Measurements from ENCODE around the gene RASGRP4. TPM values are rescaled to one million over a fixed set of nuclear protein-coding genes. Genes with fewer than 3 reads are reported as not detected.
A peak's percentile ranks its signal among the peaks of the same experiment; 100 is the strongest.
"Not testable (repeated sequence)": the region's sequence is repeated elsewhere in the genome, so short reads cannot be mapped to it uniquely, and the experiment has no call there.

RASGRP4 gene
- total RNA-seq, 1 experiment from 2014 or later = not detected

DNA sequence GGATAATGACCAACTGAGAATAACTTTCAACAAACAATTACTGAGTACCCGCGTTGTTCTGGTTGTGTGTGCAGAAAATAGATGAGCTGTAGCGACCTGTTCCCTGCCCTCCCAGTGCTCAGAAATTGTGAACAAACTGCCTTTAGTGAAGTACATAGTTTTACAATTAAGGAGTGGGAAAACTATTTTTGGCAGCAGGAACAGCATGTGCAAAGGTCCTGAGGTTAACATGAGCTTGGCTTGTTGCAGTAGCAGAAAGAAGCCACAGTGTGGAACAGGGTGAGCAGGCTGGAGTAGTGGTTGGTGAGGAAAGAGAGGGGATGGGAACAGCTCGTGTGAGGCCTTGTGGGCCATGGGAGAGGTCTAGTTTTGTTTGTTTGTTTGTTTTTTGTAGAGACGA is 23.5 kb upstream of the RASGRP4 start:
- DNase-seq (ENCODE audit: low spot score) = no peak

DNA sequence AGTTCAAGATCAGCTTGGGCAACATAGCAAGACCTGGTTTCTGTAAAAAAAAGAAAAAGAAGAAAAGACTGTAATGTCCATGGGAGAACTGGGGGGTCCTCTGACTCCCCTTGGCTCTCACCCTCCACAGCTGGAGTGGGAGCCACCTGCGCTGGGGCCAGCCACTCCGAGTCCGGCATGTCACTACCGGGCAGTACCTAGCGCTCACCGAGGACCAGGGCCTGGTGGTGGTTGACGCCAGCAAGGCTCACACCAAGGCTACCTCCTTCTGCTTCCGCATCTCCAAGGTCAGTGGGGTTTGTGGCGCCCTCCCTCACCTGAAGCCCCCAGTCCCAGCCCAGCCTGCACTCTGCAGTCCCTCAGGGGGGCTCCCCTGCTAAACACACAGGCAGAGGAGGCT is 22.2 kb upstream of the RASGRP4 start:
- DNase-seq (ENCODE audit: low spot score) = no peak

DNA sequence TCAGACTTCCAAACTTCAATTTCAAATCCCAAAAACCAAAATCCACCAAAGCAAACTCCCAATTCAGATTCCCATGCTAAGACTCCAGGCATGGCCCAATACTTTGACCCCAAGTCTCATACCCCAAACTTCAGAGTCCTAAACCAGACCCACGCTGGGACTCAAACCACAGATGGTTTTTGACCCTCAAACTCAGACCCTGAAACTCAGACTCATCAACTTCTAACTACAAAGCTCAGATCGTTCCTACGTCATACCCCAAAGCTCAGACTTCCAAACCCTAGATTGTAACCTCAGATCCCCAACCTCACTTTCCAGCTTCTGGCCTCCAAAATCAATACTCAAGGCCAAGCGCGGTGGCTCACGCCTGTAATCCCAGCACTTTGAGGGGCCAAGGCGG is 19.3 kb upstream of the RASGRP4 start:
- no peak for DNase-seq (ENCODE audit: low spot score)

DNA sequence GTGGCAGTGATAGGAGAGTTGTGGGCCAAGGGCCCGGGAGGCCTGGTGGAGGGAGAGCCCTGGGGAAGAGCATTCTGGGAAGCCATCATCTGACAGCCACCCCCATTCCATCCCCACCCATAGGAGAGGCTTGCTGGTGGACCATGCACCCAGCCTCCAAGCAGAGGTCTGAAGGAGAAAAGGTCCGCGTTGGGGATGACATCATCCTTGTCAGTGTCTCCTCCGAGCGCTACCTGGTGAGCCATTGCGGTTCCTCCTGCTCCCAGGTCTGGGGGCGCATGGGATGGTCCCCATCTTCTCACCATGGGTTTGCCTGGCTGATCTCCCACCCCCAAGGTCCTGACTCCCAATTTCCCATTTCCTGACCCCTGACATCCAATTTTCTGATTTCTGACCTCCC is 18.0 kb upstream of the RASGRP4 start:
- no peak for DNase-seq (ENCODE audit: low spot score)

DNA sequence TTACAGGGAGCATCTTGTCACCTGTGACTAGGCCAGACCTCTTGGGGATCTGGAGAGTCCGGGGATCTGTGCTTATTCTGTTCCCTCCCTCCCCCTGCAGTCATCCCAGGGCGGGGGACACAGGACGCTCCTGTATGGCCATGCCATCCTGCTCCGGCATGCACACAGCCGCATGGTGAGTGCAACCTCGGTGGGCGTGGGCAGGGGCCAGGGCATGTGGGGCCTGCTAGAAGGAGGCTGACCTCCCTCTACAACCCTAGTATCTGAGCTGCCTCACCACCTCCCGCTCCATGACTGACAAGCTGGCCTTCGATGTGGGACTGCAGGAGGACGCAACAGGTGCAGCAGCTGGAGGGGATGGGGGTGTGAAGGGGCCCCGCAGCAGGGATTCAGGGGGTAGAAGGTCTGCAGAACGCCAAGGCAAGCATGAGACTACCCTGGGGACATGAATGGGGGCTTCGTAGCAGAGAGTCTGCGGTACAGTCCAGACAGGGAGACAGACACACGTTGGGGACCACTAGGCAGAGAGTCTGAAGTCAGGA is 17.5 kb upstream of the RASGRP4 start:
- DNase-seq (ENCODE audit: low spot score) = no peak

DNA sequence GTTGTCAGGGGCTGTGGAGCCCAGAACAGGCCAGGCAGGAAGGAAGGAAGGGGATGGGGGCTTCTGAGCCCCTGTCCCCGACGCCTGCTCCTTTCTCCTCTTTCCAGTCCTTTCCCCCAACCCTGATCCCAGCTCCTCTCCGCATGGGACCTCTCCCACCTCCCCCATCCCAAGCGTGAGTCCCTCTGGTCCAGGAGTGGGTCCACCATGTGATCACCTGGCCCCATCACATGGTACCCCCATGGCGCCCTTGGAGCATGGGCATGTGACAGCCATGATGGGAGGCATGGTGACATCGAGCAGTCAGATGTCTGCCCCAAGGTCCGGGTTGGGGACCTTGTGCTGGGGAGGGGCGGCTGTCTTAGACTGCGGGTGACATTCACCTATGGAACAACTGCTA is 16.7 kb upstream of the RASGRP4 start:
- no peak for DNase-seq (ENCODE audit: low spot score)

DNA sequence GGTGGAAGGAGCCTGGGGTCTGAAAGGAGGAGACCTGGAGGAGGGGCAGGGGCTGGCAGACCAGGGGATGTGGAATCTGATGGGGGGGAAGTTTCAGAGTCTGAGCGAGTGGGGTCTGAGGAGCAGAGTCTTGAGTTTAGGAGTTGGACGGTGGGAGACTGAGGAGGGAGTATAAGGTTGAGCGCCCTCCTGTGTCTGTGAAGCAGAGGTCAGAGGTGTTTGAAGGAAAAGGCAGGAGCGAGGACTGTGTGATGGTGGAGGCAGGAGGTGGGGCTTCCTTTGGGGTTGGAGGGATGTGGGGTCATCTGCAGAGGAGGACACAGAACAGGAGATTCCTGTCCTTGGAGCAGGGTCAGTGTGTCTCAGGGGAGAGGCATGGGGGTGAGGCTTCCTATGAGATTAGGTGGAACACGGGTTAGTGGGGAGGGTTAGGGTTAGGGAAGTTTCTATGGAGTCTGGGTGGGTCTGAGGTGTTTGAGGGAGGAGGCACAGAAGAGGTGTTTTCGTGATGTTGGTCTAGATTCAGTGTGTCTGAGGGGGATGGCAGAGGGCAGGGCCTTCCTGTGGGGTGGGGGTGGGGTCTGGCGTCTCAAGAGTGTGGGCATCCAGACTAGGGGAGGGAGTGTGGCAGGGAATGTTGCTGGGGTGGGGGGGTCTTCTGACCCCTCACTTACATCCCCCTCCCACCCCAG is 15.8 kb upstream of the RASGRP4 start:
- peak; percentile 39 for DNase-seq (ENCODE audit: low spot score)

DNA sequence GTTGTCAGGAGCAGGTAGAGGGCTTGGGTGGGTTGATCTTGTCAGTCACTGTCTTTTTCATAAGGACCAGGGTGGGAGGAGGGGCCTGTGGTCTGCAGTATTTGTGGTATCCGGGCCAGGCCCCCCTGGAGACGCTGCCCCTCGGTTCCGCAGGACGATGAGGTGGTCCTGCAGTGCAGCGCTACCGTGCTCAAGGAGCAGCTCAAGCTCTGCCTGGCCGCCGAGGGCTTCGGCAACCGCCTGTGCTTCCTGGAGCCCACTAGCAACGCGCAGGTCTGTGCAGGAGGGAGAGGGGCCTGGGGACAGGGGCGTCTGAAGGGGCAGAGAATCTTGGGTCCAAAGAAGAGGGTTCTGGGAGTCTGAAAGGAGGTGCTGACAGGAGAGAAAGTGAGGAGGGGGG is 14.6 kb upstream of the RASGRP4 start:
- no peak for DNase-seq (ENCODE audit: low spot score)

DNA sequence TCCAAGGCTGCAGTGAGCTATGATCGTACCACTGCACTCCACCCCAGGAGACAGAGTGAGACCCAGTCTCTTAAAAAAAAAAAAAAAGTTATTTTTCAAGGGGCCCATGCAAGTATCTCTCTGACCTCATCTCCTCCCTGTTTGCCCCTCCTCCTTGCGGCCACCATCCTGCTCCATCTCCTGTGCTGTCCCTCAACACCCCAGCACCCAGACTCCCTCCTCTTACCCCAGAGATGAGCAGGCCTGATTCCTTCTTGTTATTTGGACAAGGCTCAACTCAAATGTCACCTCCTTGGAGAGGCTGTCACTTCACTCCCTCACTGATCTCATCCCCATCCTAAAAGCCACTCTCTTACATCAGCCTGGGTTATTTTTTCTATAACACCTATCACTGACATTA is 11.9 kb upstream of the RASGRP4 start:
- DNase-seq (ENCODE audit: low spot score) = no peak

DNA sequence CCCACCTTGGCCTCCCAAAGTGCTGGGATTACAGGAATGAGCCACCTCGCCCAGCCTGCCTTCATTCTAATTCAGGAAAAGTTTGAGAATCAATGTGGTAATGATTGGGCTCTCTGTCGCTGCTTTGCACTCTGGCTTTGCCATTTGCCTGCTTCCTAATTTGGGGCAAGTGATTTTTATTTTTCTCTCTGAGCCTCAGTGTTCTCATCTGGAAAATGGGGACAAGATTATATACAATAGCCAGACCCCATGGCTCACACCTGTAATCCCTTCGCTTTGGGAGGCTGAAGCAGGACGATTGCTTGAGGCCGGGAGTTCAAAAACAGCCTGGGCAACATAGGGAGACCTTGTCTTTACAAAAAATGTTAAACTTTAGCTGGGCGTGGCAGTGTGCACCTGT is 11.3 kb upstream of the RASGRP4 start:
- DNase-seq (ENCODE audit: low spot score) = no peak

DNA sequence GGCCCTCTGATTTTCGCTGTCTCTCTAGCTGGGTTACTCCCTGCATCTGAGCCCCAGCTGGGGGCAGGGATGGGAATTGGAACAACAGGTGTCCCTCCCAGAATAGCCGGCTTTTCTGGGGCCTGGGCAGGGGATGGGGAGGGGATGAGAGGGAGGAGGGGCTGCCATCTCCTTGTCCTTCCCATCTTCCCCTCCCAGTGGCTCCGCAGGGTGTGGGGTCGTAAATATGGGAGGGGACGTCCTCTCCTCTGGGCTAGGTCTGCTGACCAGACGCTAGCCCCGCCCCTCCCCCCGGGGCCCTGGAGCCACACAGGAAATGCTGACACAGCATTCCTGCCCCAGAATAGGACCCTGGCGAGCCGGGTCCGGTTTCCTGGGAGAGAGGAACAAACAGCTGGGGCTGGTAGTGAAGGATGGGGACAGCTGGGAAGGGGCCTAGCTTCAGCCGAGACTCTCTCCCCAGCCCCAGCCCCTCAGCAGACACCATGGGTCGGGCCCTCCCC is 8.6 kb upstream of the RASGRP4 start:
- no peak for DNase-seq (ENCODE audit: low spot score)

DNA sequence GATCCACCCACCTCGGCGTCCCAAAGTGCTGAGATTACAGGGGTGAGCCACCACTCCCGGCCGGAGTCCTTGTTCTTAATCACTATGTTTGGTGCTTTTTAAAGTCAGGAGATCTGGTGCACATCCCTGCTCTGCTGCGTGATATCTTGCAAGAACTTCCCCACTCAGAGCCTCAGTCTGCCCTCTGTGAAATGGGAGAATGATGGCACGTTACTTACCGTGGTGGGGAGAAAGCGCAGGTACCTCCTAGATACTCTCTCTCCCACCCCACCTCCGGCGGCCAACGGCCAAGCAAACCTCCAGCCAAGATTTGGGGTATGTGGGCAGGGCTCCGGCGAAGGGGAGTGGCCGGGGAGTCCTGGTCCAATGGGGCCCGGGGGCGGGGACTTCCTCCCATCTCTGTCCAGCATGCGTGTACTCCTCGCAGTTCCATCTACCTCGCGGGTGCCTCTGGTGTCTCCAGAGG is 7.3 kb upstream of the RASGRP4 start, which contains the start of gene RYR1:
TSS of gene RYR1 (plus strand) at position 424 of the 466 bp plus-strand sequence. CDS start 139 bp downstream, outside the sequence.
- DNase-seq (ENCODE audit: low spot score) = no peak

DNA sequence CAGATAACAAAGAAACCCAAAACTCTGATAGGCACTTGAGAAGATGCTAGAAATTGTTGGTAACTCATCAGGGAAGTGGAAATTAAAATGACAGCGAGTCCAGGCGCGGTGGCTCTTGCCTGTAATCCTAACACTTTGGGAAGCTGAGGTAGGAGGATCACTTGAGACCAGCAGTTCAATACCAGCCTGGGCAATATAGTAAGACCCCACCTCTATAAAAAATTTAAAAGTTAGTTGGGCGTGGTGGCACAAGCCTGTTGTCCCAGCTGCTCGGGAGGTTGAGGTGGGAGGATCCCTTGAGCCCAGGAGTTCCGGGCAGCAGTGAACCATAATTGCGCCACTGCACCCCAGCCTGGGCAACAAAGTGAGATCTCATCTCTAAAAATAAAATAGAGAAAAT is 4.9 kb upstream of the RASGRP4 start:
- DNase-seq (ENCODE audit: low spot score) = no peak

DNA sequence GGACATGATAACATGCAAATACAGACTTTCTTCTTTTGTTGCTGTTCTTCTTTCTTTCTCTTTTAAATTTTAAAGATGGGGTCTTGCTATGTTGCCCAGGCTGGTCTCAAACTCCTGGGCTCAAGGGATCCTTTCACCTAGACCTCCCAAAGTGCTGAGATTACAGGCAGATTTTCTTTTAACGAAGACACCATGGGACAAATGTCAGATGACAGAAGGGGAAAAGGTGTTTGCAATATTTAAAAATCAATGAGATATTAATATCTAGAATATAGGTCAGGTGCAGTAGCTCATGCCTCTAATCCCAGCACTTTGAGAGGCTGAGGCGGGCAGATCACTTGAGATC is 3.8 kb upstream of the RASGRP4 start:
- no peak for DNase-seq (ENCODE audit: low spot score)

DNA sequence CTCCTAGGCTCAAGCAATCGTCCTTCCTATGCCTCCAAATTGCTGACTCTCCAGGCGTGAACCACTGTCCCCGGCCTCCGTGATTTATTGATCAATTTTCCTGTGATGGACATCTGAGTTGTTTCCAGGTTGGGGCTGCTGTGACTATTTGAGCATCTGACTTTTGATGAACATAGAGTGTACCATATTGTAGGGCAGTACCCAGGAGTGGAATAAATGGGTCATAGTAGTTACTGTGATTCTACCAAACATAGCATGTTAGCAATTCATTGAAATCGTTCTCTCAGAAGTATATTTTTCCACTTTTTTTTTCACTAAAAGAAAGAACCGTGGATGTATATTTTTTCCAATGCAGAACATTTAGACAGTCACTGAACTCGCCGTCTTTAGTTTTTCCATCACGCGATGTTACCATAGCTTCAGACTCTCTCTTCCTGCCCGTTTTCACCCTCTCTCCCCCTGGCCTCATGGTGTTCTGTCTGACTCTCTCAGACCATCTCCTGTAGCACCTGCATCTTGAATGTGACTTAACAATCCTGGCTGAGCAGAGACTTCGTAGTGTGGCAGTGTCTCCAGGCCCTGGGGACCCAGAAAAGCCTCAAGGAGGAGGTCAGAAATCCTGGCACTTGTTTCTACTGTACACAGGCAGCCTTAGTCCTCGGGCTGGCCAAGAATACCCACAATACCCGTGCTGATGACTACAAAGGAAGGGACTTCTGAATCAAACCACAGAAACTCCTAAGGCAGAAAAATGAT is 3.2 kb upstream of the RASGRP4 start:
- DNase-seq (ENCODE audit: low spot score) = no peak

DNA sequence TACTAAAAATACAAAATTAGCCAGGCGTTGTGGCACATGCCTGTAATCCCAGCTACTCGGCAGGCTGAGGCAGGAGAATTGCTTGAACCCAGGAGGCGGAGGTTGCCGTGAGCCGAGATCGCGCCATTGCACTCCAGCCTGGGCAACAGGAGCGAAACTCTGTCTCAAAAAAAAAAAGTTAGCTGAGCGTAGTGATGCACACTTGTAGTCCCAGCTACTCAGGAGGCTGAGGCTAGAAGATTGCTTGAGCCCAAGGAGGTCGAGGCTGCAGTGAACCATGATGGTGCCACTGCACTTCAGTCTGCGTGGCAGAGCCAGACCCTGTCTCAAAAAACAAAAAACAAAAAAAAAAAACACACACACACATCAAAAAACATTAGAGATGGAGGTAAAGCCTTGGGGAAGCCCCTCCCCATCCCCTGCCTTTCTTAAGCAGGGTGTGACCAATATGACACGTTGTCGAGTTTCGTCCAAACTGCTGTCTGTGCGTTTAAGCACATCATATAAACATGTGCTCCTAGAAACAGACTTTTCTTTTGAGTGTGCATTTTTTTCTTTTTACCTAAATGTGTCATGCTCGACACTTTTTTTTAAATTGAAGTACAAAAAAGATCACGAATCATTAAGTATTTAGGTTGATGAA is 1.1 kb upstream of the RASGRP4 start:
- not testable (repeated sequence) for DNase-seq (ENCODE audit: low spot score)

DNA sequence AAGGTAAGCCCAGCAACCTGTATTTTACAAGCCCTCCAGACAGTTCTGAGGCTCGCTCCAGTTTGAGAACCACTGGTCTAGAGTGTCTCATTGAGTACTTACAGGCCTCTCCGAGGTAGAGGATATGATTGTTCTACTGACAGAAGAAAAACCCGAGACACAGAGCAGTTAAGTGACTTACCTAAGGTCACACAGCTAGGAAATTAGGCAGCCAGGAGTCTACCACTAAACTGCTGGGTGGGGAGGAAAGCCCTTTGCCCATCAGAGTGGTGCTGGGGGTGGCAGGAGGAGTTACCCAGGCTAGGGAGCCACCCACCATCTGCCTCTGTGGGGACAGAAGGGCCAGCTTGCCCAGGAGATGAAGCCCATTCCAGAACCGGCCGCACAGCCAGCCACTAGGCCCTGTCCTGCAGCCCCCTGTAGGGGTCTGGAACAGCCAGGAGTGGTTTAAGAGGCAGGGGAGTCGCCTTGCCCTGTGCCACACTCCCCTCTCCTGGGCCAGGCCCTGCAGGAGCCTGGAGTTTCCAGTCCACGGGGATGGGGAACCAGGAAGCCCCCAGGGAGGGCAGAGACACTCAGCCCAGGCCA is 703 bp downstream of the RASGRP4 start:
- no peak for DNase-seq (ENCODE audit: low spot score)

DNA sequence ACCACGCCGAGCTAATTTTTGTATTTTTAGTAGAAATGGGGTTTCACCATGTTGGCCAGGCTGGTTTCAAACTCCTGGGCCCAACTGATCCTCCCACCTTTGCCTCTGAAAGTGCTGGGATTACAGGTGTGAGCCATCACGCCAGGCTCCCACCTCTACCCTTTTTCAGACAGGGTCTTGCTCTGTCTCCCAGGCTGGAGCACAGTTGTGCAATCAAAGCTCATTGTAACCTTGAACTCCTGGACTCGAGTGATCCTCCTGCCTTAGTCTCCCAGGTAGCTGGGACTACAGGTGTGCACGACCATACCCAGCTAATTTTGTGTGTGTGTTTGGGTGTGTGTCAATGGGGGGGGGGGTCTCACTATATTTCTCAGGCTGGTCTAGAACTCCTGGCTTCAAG is 1.7 kb downstream of the RASGRP4 start:
- no peak for DNase-seq (ENCODE audit: low spot score)

DNA sequence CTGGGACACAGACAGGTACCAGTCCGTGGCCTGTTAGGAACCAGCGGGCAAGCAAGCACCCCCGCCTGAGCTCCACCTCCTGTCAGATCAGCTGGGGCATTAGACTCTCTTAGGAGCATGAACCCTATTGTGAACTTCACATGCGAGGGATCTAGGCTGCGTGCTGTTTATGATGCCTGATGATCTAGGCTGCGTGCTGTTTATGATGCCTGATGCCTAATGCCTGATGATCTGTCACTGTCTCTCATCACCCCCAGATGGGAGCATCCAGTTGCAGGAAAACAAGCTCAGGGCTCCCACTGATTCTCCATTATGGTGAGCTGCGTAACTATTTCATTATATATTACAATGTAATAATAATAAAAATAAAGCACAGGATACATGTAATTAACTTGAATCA is 3.6 kb downstream of the RASGRP4 start:
- DNase-seq (ENCODE audit: low spot score) = no peak

DNA sequence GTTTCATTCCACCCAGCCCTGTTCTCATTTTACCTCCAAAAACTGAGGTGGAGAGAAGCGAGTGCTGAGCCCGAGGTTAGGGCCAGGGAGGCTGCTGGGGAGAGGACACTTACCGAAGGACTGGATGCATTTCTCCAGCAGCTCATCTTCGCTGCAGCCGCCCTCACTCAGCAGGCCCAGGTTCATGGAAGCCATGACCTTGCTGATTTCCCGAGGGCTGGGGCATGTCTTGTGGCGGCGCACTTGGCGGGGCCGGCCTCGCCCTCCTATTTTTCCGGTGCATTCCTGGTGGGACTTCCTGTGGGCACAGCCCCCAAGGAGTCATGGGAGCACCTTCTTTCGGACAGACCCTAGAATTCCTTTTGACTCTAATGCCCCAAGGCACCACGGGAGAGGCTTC is 4.2 kb downstream of the RASGRP4 start:
- no peak for DNase-seq (ENCODE audit: low spot score)

DNA sequence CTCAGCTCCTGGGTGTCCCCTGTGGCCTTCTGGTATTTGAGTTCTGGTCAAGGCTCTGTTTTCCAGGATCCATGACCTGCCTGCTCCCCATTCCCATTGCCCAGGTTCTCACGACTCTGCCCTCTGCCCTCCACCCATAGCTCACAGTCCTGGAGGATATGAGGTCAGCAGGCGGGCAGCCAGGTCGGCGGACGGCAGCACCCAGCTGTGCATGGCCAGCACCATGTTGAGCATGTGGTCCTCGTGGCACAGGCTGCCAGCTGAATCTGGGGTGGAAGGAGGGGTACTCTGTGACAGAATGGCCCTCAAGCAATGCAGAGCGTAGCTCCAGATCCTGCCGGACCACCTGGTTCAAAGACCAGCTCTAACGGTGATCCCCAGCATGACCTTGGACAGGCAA is 5.1 kb downstream of the RASGRP4 start:
- no peak for DNase-seq (ENCODE audit: low spot score)

Data from HT-29 (cell line).